Ishikawa (cell line): ENCODE data around the gene ZBTB45.

Experiments
- CEBPB ChIP-seq: IDR thresholded peaks from 2 replicates; pipeline ENCODE4 v1.6.1; 2012
- CREB1 ChIP-seq: IDR thresholded peaks from 2 replicates; pipeline ENCODE4 v1.6.1; 2012; ENCODE audit warnings: low read depth
- EGR1 ChIP-seq: IDR thresholded peaks from 2 replicates; pipeline ENCODE4 v1.6.1; 2012
- EP300 ChIP-seq: IDR thresholded peaks from 2 replicates; pipeline ENCODE4 v1.6.1; 2012; ENCODE audit warnings: borderline replicate concordance
- FOXM1 ChIP-seq: IDR thresholded peaks from 2 replicates; pipeline ENCODE4 v1.6.1; 2012; ENCODE audit warnings: low read depth, borderline replicate concordance
- MAX ChIP-seq: IDR thresholded peaks from 2 replicates; pipeline ENCODE4 v1.6.1; 2012
- NFIC ChIP-seq: IDR thresholded peaks from 2 replicates; pipeline ENCODE4 v1.6.1; 2012
- RAD21 ChIP-seq: IDR thresholded peaks from 2 replicates; pipeline ENCODE4 v1.6.1; 2012; ENCODE audit warnings: low read depth
- REST ChIP-seq: IDR thresholded peaks from 2 replicates; pipeline ENCODE4 v1.6.1; 2012; ENCODE audit warnings: low read depth, mild to moderate bottlenecking
- TAF1 ChIP-seq: IDR thresholded peaks from 2 replicates; pipeline ENCODE4 v1.6.1; 2012; ENCODE audit warnings: low read depth, mild to moderate bottlenecking
- TCF12 ChIP-seq: IDR thresholded peaks from 2 replicates; pipeline ENCODE4 v1.6.1; 2012; ENCODE audit warnings: low read depth
- TEAD4 ChIP-seq: IDR thresholded peaks from 2 replicates; pipeline ENCODE4 v1.6.1; 2012
- USF1 ChIP-seq: IDR thresholded peaks from 2 replicates; pipeline ENCODE4 v1.6.1; 2012
- YY1 ChIP-seq: IDR thresholded peaks from 2 replicates; pipeline ENCODE4 v1.6.1; 2012; ENCODE audit warnings: low read depth
- ZBTB7A ChIP-seq: IDR thresholded peaks from 2 replicates; pipeline ENCODE4 v1.6.1; 2012; ENCODE audit warnings: low read depth

The ZBTB45 gene

GRCh38 chr19:58547323-58548312, 28.0 kb upstream of the ZBTB45 start:
- TF ChIP-seq TCF12 = no peak

GRCh38 chr19:58546019-58546530, 26.5 kb upstream of the ZBTB45 start:
- no peak for TF ChIP-seq CEBPB
- TF ChIP-seq FOXM1 = no peak
- TF ChIP-seq TAF1 = no peak
- TF ChIP-seq REST = no peak
- no peak for TF ChIP-seq ZBTB7A
- TF ChIP-seq YY1 = no peak
- no peak for TF ChIP-seq NFIC
- no peak for TF ChIP-seq TEAD4
- TF ChIP-seq USF1 = no peak
- TF ChIP-seq CREB1 = no peak
- no peak for TF ChIP-seq RAD21
- TF ChIP-seq EP300 = no peak
- no peak for TF ChIP-seq TCF12
- no peak for TF ChIP-seq MAX
- no peak for TF ChIP-seq EGR1

- TF ChIP-seq REST = no peak
- no peak for TF ChIP-seq CREB1
- no peak for TF ChIP-seq MAX
- no peak for TF ChIP-seq NFIC
- no peak for TF ChIP-seq TEAD4
Observed at GRCh38 chr19:58545286-58546018, 25.8 kb upstream of the ZBTB45 start.

GRCh38 chr19:58544591-58545285, 25.1 kb upstream of the ZBTB45 start:
- TF ChIP-seq TCF12 (no peak), YY1 (peak; percentile 80)

GRCh38 chr19:58543826-58544590, 24.4 kb upstream of the ZBTB45 start, which contains the start of gene TRIM28:
Gene TRIM28, plus strand, starts transcription at chr19:58544064. Its CDS starts 694 bp downstream, at chr19:58544758.
- TF ChIP-seq CREB1 (peak; percentile 77), TAF1 (peak; percentile 72; the same call in 1 of the 2 replicates), EGR1 (peak; percentile 43; the same call in 1 of the 2 replicates), EP300 (peak; percentile 16; the same call in 1 of the 2 replicates), TEAD4 (no peak), NFIC (no peak; the same call in 1 of the 2 replicates), TCF12 (no peak; the same call in 1 of the 2 replicates), REST (no peak), YY1 (no peak), USF1 (0 out of 2 replicates have a peak, but pooled peaks have one; percentile 26), CEBPB (no peak), MAX (peak; percentile 82), RAD21 (no peak)
